Endothelial cell of umbilical vein (primary cell): ENCODE measurements around the gene CAMK2D. TPM values are rescaled to one million over a fixed set of nuclear protein-coding genes. Genes with fewer than 3 reads are reported as not detected.

Source experiments
- BruUV-seq: library from RNA; stranded (reverse); fragments of 400-500 nt; replicated peaks from 2 replicates; lab custom pipeline; 2021; lab: Mats Ljungman, UMichigan
- CTCF ChIA-PET: fragments of 300-600, 350-600 bp; sonication (Branson Sonifier 250); formaldehyde crosslinking; loops from one replicate; lab custom pipeline; 2021; ENCODE audit warnings: antibody characterized with exemption, inconsistent platforms; lab: Charles Lee
- POLR2A ChIA-PET: fragments of 300-600, 350-600 bp; sonication (Branson Sonifier 250); formaldehyde crosslinking; loops from one replicate; lab custom pipeline; 2021; ENCODE audit warnings: antibody characterized with exemption, inconsistent platforms; lab: Charles Lee
- DNase-seq: peaks from one replicate; pipeline ENCODE4 v3.0.0-alpha.2; 2011; ENCODE audit warnings: low read depth, low spot score
- FAIRE-seq: peaks from 2 replicates; lab custom pipeline; 2011; peaks lifted over from hg19 to GRCh38; lab: Jason Lieb, UNC
- H2AFZ ChIP-seq: 2 replicates; pipeline ENCODE4 v1.6.0; 2012; ENCODE audit warnings: low read depth, low read length, control low read depth, inconsistent platforms
- H3K27ac ChIP-seq: 2 replicates; pipeline ENCODE4 v1.5.1; 2011; ENCODE audit warnings: low read depth, mild to moderate bottlenecking, control low read depth, low read length, moderate library complexity; ENCODE audit not compliant: insufficient read depth
- H3K27me3 ChIP-seq, 2 experiments: 2 replicates each; pipeline versions ENCODE4 v1.6.0 to v1.6.1; 2011; ENCODE audit warnings: low read length in 2 of 2, mixed read lengths in 1 of 2; ENCODE audit not compliant: control insufficient read depth in 2 of 2, insufficient read depth in 2 of 2
- H3K36me3 ChIP-seq, 2 experiments: 2 replicates in 1 of 2; 3 replicates in 1 of 2; pipeline ENCODE4 v1.5.1; 2011; ENCODE audit warnings: low read length in 2 of 2, mild to moderate bottlenecking in 1 of 2, moderate library complexity in 1 of 2; ENCODE audit not compliant: control insufficient read depth in 2 of 2, insufficient read depth in 2 of 2; ENCODE audit errors: extremely low read depth in 1 of 2
- H3K4me1 ChIP-seq: 3 replicates; pipeline ENCODE4 v1.5.1; 2011; ENCODE audit warnings: mild to moderate bottlenecking, low read length; ENCODE audit not compliant: control insufficient read depth, insufficient read depth; ENCODE audit errors: extremely low read depth
- H3K4me2 ChIP-seq: 2 replicates; pipeline ENCODE4 v1.6.1; 2011; ENCODE audit warnings: low read length, control low read depth, mixed read lengths; ENCODE audit not compliant: insufficient read depth
- H3K4me3 ChIP-seq, 3 experiments: fragments of 200-600 bp in 1 of 3; sonication (generic), shearing (Covaris generic) in 1 of 3; replicated peaks in 1 of 3; 2 replicates each; pipeline ENCODE4 v1.5.1; 2011 to 2016; ENCODE audit warnings: control low read depth in 3 of 3, low read length in 3 of 3, mild to moderate bottlenecking in 2 of 3, inconsistent platforms in 1 of 3, low read depth in 1 of 3, moderate library complexity in 1 of 3; ENCODE audit not compliant: insufficient read depth in 1 of 3
- H3K79me2 ChIP-seq: 2 replicates; pipeline ENCODE4 v1.6.0; 2012; ENCODE audit warnings: low read length, inconsistent platforms; ENCODE audit not compliant: control insufficient read depth, insufficient read depth
- H3K9ac ChIP-seq: replicated peaks from 2 replicates; pipeline ENCODE3; 2011; ENCODE audit warnings: low read length, control low read depth; ENCODE audit not compliant: insufficient read depth; ENCODE audit errors: extremely low read depth
- H3K9me1 ChIP-seq: replicated peaks from 3 replicates; pipeline ENCODE4 v1.6.0; 2011; ENCODE audit warnings: mild to moderate bottlenecking, low read length; ENCODE audit not compliant: control insufficient read depth, insufficient read depth; ENCODE audit errors: extremely low read depth
- H3K9me3 ChIP-seq: replicated peaks from 2 replicates; pipeline ENCODE4 v1.5.1; 2012; ENCODE audit warnings: low read length, inconsistent platforms; ENCODE audit not compliant: control insufficient read depth, insufficient read depth
- H4K20me1 ChIP-seq: replicated peaks from 2 replicates; pipeline ENCODE3; 2011; ENCODE audit warnings: mild to moderate bottlenecking, low read length; ENCODE audit not compliant: control insufficient read depth, insufficient read depth; ENCODE audit errors: extremely low read depth
- CTCF ChIP-seq, 2 donors: IDR thresholded peaks; 1 replicate in 1 of 2; 2 replicates in 1 of 2; pipeline ENCODE4 v1.5.1; 2011; ENCODE audit warnings: low read length in 2 of 2, mild to moderate bottlenecking in 2 of 2, moderate library complexity in 2 of 2, control low read depth in 1 of 2, inconsistent platforms in 1 of 2, low read depth in 1 of 2; ENCODE audit not compliant: insufficient read depth in 1 of 2; ENCODE audit errors: extremely low read depth in 1 of 2
- FOS ChIP-seq: IDR thresholded peaks from 2 replicates; pipeline ENCODE4 v1.6.1; 2011; ENCODE audit warnings: mild to moderate bottlenecking, low read length, moderate library complexity, borderline replicate concordance; ENCODE audit not compliant: insufficient read depth
- JUN ChIP-seq: IDR thresholded peaks from 2 replicates; pipeline ENCODE4 v1.6.1; 2011; ENCODE audit warnings: borderline replicate concordance, low read depth; ENCODE audit not compliant: insufficient read length, insufficient read depth
- MAX ChIP-seq: IDR thresholded peaks from 2 replicates; pipeline ENCODE4 v1.6.1; 2011; ENCODE audit not compliant: insufficient read depth, insufficient read length
- POLR2A ChIP-seq: IDR thresholded peaks from 2 replicates; pipeline ENCODE4 v1.6.1; 2012; ENCODE audit warnings: low read depth, mild to moderate bottlenecking, control low read depth, low read length
- POLR2AphosphoS5 ChIP-seq: IDR thresholded peaks from 2 replicates; pipeline ENCODE4 v1.6.1; 2012; ENCODE audit warnings: low read depth, mild to moderate bottlenecking, control low read depth, low read length, moderate library complexity; ENCODE audit not compliant: insufficient read depth
- dilution Hi-C: fragments of 300-500 bp; cut with MboI; formaldehyde crosslinking; loops from one replicate; pipeline ENCODE4 v1.15.0; 2019; ENCODE audit warnings: low sequenced_read_pairs; ENCODE audit not compliant: extremely low pct_ligation_motif_present
- intact Hi-C: fragments of 100-400 bp; cut with micrococcal nuclease; formaldehyde crosslinking; loops from one replicate; pipeline ENCODE4 v1.10.0; 2022
- polyA plus RNA-seq, 4 experiments: library from polyadenylated mRNA; depleted of rRNA in 3 of 4; stranded (reverse) in 3 of 4; unstranded in 1 of 4; fragments of >200 nt; gene quantifications; 2 replicates each; pipeline versions ENCODE4 v1.2.1 to v1.2.3, GENCODE V29; 2011 to 2012; ENCODE audit warnings: missing spikeins in 1 of 4
- total RNA-seq: library from RNA; stranded (reverse); gene quantifications from 2 replicates; pipeline ENCODE4 v1.2.3, GENCODE V29; 2021

CAMK2D gene
- total and polyA plus RNA-seq, 2 donors (not counting 3 experiments of a cell fraction or from before 2014, with no cell fraction given), result 10.4 to 30.7 TPM

- ChIA-PET POLR2A (no interaction called here), CTCF (no interaction called here)
- H3K9me3 ChIP-seq, result no peaks in the 10 kb centered on the region
- H3K27me3 ChIP-seq, result no peaks in the 10 kb centered on the region
- no TSS peak for BruUV-seq
- H3K9ac ChIP-seq, result no peak overlapping the region
- H3K4me1 ChIP-seq, result no peaks in the 10 kb centered on the region
- H4K20me1 ChIP-seq, result no peaks in the 10 kb centered on the region
- no peak overlapping the region for H3K4me3 ChIP-seq
- H3K9me1 ChIP-seq, result no peaks in the 10 kb centered on the region
- intact Hi-C loops, result no loop called here
- dilution Hi-C loops, result no loop called here
- H3K79me2 ChIP-seq, result no peaks in the 10 kb centered on the region
- no peak overlapping the region for H3K27ac ChIP-seq
- no peak overlapping the region for H3K4me2 ChIP-seq
- H3K36me3 ChIP-seq, result no peaks in the 10 kb centered on the region
- H2AFZ ChIP-seq, result no peak overlapping the region
- DNase-seq (no peak), FAIRE-seq (no peak)
- TF ChIP-seq POLR2A, result no peak
- TF ChIP-seq CTCF (IDR thresholded peaks at IDR 0.05; ENCODE audit: extremely low read depth in 1 of 2, insufficient read depth in 1 of 2, low read depth in 1 of 2, low read length in 2 of 2), result no peak
- no peak for TF ChIP-seq POLR2AphosphoS5
- no peak for TF ChIP-seq FOS
- TF ChIP-seq JUN, result no peak
- no peak for TF ChIP-seq MAX
Measured at GRCh38 chr4:113524505-113525186, 236.9 kb downstream of the CAMK2D start.
